SK-N-SH (cell line): ENCODE results near the gene AREL1.

Experiments used
- CTCF ChIP-seq: fragments of 200-600 bp; sonication (generic); IDR thresholded peaks from 2 replicates; pipeline ENCODE4 v1.6.1; 2017; ENCODE audit warnings: antibody characterized with exemption, mild to moderate bottlenecking, moderate library complexity
- EZH2phosphoT487 ChIP-seq: fragments of 200-600 bp; sonication (generic); IDR thresholded peaks from 2 replicates; pipeline ENCODE4 v1.6.1; 2017; ENCODE audit warnings: low read depth, mixed run types, mild to moderate bottlenecking, antibody characterized with exemption, moderate library complexity, borderline replicate concordance
- NRF1 ChIP-seq: IDR thresholded peaks from 2 replicates; pipeline ENCODE4 v1.6.1; 2012; ENCODE audit warnings: low read depth, mild to moderate bottlenecking, low read length
- PBX3 ChIP-seq: IDR thresholded peaks from 2 replicates; pipeline ENCODE4; 2012
- RAD21 ChIP-seq: IDR thresholded peaks from 2 replicates; pipeline ENCODE4 v1.6.1; 2012; ENCODE audit warnings: mild to moderate bottlenecking, low read length
- RCOR1 ChIP-seq: fragments of 150-350 bp; IDR thresholded peaks from 2 replicates; pipeline ENCODE4 v1.6.1; 2017; ENCODE audit warnings: antibody characterized with exemption, low read length
- TCF12 ChIP-seq: IDR thresholded peaks from 2 replicates; pipeline ENCODE4 v1.4.0; 2012
- YY1 ChIP-seq: IDR thresholded peaks from 2 replicates; pipeline ENCODE4 v1.4.0; 2012; ENCODE audit warnings: low read depth, mild to moderate bottlenecking
- TF ChIP-seq, protein P1 (sequence below): IDR thresholded peaks from 2 replicates; pipeline ENCODE4 v1.4.0; 2012; ENCODE audit warnings: low read depth, borderline replicate concordance
- TF ChIP-seq, protein P2 (sequence below): IDR thresholded peaks from 2 replicates; pipeline ENCODE4 v1.6.1; 2012; ENCODE audit warnings: mild to moderate bottlenecking, low read depth, low read length, moderate library complexity

DNA sequence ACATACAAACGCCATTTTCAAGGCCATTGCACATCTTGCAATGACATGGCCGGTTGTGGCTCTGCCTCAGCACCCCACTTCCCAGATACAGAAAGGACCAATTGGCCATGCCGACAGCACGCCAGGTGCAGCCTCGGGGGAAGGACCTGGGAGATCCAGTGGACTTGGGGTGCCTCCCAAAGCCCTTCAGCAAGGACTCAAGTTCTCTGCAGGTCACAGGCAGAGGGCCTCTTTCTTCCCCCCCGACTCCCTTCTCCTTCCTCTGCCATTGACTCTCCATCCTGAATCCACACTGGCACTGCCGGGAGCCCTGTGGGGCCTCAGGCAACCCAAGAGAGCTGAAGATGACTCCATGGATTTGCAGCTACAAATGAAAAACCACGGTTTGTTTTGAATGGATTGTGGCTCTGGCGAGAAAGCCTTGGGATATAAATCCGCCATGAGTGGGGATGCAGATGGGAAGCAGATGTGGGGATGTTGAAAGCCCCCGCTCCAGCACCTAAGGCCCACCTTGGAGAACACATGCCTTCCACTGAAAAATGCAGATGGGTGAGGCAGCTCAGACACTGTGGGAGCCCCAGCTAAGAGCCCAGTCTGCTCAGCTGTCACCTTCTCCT lies 65.7 kb downstream of the AREL1 start:
- TF ChIP-seq CTCF (no peak), TCF12 (no peak), PBX3 (no peak), RCOR1 (no peak), YY1 (no peak), NRF1 (no peak), RAD21 (no peak), EZH2phosphoT487 (no peak)
- TF ChIP-seq, protein P1, sequence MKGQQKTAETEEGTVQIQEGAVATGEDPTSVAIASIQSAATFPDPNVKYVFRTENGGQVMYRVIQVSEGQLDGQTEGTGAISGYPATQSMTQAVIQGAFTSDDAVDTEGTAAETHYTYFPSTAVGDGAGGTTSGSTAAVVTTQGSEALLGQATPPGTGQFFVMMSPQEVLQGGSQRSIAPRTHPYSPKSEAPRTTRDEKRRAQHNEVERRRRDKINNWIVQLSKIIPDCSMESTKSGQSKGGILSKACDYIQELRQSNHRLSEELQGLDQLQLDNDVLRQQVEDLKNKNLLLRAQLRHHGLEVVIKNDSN: no peak
- TF ChIP-seq, protein P2, sequence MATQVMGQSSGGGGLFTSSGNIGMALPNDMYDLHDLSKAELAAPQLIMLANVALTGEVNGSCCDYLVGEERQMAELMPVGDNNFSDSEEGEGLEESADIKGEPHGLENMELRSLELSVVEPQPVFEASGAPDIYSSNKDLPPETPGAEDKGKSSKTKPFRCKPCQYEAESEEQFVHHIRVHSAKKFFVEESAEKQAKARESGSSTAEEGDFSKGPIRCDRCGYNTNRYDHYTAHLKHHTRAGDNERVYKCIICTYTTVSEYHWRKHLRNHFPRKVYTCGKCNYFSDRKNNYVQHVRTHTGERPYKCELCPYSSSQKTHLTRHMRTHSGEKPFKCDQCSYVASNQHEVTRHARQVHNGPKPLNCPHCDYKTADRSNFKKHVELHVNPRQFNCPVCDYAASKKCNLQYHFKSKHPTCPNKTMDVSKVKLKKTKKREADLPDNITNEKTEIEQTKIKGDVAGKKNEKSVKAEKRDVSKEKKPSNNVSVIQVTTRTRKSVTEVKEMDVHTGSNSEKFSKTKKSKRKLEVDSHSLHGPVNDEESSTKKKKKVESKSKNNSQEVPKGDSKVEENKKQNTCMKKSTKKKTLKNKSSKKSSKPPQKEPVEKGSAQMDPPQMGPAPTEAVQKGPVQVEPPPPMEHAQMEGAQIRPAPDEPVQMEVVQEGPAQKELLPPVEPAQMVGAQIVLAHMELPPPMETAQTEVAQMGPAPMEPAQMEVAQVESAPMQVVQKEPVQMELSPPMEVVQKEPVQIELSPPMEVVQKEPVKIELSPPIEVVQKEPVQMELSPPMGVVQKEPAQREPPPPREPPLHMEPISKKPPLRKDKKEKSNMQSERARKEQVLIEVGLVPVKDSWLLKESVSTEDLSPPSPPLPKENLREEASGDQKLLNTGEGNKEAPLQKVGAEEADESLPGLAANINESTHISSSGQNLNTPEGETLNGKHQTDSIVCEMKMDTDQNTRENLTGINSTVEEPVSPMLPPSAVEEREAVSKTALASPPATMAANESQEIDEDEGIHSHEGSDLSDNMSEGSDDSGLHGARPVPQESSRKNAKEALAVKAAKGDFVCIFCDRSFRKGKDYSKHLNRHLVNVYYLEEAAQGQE: no peak
